Upper lobe of left lung (tissue), 4 donors: ENCODE results near the gene EPHA4.

ENCODE experiments used
- CTCF ChIP-seq, 6 experiments: fragments of 450-650 bp in 4 of 6; fragments of 200-600 bp in 2 of 6; sonication (generic) in 2 of 6; IDR thresholded peaks; one replicate each; pipeline ENCODE4 v1.5.1; 2016 to 2019; ENCODE audit warnings: antibody characterized with exemption in 6 of 6
- POLR2A ChIP-seq, 4 donors: fragments of 450-650 bp; IDR thresholded peaks; one replicate each; pipeline ENCODE4 v1.5.1; 2016 to 2017; ENCODE audit warnings: antibody characterized with exemption in 4 of 4, mild to moderate bottlenecking in 2 of 4

GRCh38 chr2:221588306-221588985 lies 16.3 kb upstream of the EPHA4 start:
- TF ChIP-seq CTCF (IDR thresholded peaks at IDR 0.05) (no peak), POLR2A (IDR thresholded peaks at IDR 0.05) (no peak)
